GM12878 (cell line): Measurements from ENCODE around the gene EMP2. TPM values are rescaled to one million over a fixed set of nuclear protein-coding genes. Genes with fewer than 3 reads are reported as not detected.

Experiments used
- ATAC-seq: fragments of 200-7000 bp; cut with Tn5 transposase; 3 replicates; pipeline ENCODE4 v1.9.1; 2020; ENCODE audit warnings: mild to moderate bottlenecking, moderate library complexity
- BruUV-seq: library from RNA; stranded (reverse); fragments of 400-500 nt; replicated peaks from 2 replicates; lab custom pipeline; 2021; lab: Mats Ljungman, UMichigan
- CTCF ChIA-PET: fragments of 300-600 bp; sonication (Branson Sonifier 250); formaldehyde crosslinking; extraction: SDS; loops from one replicate; lab custom pipeline; 2021; ENCODE audit warnings: inconsistent platforms; lab: Yijun Ruan, JAX
- POLR2A ChIA-PET: fragments of 350-600 bp; formaldehyde crosslinking; extraction: SDS; loops from one replicate; lab custom pipeline; 2021; ENCODE audit warnings: inconsistent platforms; lab: Charles Lee
- RAD21 ChIA-PET: fragments of 300-600 bp; sonication (Branson Sonifier 250); formaldehyde crosslinking; loops from one replicate; lab custom pipeline; 2023; ENCODE audit warnings: antibody characterized with exemption; ENCODE audit not compliant: unreplicated experiment; lab: Charles Lee
- SMC1A ChIA-PET: fragments of 300-600 bp; sonication (Branson Sonifier 250); formaldehyde crosslinking; loops from one replicate; lab custom pipeline; 2023; ENCODE audit not compliant: unreplicated experiment, uncharacterized antibody; lab: Charles Lee
- DNase-seq: peaks from one replicate; pipeline ENCODE4 v3.0.0-alpha.2; 2011; ENCODE audit warnings: low read depth, low spot score
- FAIRE-seq: peaks from 3 replicates; lab custom pipeline; 2011; peaks lifted over from hg19 to GRCh38; lab: Jason Lieb, UNC
- H2AFZ ChIP-seq: 2 replicates; pipeline ENCODE4 v1.6.0; 2011; ENCODE audit warnings: low read depth, low read length, control low read depth; ENCODE audit not compliant: control insufficient read depth
- H3K27ac ChIP-seq: 2 replicates; pipeline ENCODE4 v1.5.1; 2011; ENCODE audit warnings: control low read depth; ENCODE audit not compliant: control insufficient read depth, insufficient read depth
- H3K27me3 ChIP-seq, 2 experiments: replicated peaks in 1 of 2; 2 replicates each; pipeline versions ENCODE4 v1.6.0 to v1.6.1; 2011; ENCODE audit warnings: low read length in 1 of 2; ENCODE audit not compliant: control insufficient read depth in 2 of 2, insufficient read depth in 2 of 2
- H3K36me3 ChIP-seq, 2 experiments: 2 replicates each; pipeline ENCODE4 v1.5.1; 2011; ENCODE audit warnings: low read length in 1 of 2; ENCODE audit not compliant: control insufficient read depth in 2 of 2, insufficient read depth in 2 of 2
- H3K4me1 ChIP-seq: 2 replicates; pipeline ENCODE4 v1.6.1; 2011; ENCODE audit warnings: mild to moderate bottlenecking, low read length, moderate library complexity, mixed read lengths; ENCODE audit not compliant: control insufficient read depth, insufficient read depth
- H3K4me2 ChIP-seq: 2 replicates; pipeline ENCODE4 v1.6.0; 2011; ENCODE audit warnings: control low read depth; ENCODE audit not compliant: control insufficient read depth, insufficient read depth
- H3K4me3 ChIP-seq: fragments of 200-600 bp; sonication (generic); 2 replicates; pipeline ENCODE4 v1.5.1; 2016
- H3K79me2 ChIP-seq: 2 replicates; pipeline ENCODE4 v1.6.0; 2011; ENCODE audit warnings: low read length; ENCODE audit not compliant: control insufficient read depth, insufficient read depth
- H3K9ac ChIP-seq: 2 replicates; pipeline ENCODE4 v1.8.0; 2011; ENCODE audit warnings: low read length, control low read depth, mixed read lengths; ENCODE audit not compliant: control insufficient read depth, insufficient read depth
- H3K9me3 ChIP-seq: replicated peaks from 3 replicates; pipeline ENCODE4 v1.5.1; 2011; ENCODE audit warnings: mild to moderate bottlenecking, low read length; ENCODE audit not compliant: control insufficient read depth, insufficient read depth
- H4K20me1 ChIP-seq: 2 replicates; pipeline ENCODE4 v1.6.0; 2011; ENCODE audit not compliant: control insufficient read depth, insufficient read depth
- CEBPZ ChIP-seq: fragments of 150-350 bp; IDR thresholded peaks from 2 replicates; pipeline ENCODE4 v1.6.1; 2016; ENCODE audit warnings: low read depth, low read length
- CHD1 ChIP-seq: IDR thresholded peaks from 2 replicates; pipeline ENCODE4 v1.6.1; 2012; ENCODE audit warnings: low read depth, low read length, improper control_type of control experiment
- CREB1 ChIP-seq: IDR thresholded peaks from 2 replicates; pipeline ENCODE4 v1.6.1; 2012; ENCODE audit warnings: low read depth, mild to moderate bottlenecking, inconsistent platforms
- E2F4 ChIP-seq: IDR thresholded peaks from 2 replicates; pipeline ENCODE4 v1.6.1; 2012; ENCODE audit warnings: low read depth, low read length, improper control_type of control experiment
- JUND ChIP-seq: IDR thresholded peaks from 2 replicates; pipeline ENCODE4 v1.6.1; 2012; ENCODE audit warnings: low read depth, mild to moderate bottlenecking, low read length, improper control_type of control experiment, moderate library complexity
- MYC ChIP-seq: IDR thresholded peaks from 2 replicates; pipeline ENCODE4 v1.6.1; 2011; ENCODE audit warnings: mild to moderate bottlenecking, low read length, moderate library complexity, inconsistent platforms; ENCODE audit not compliant: insufficient read depth, insufficient replicate concordance, insufficient read length, severe bottlenecking
- NBN ChIP-seq: fragments of 450-650 bp; IDR thresholded peaks from 2 replicates; pipeline ENCODE4 v1.6.1; 2016
- NFYA ChIP-seq: IDR thresholded peaks from 2 replicates; pipeline ENCODE4 v1.6.1; 2011; ENCODE audit warnings: low read depth, mild to moderate bottlenecking, low read length, improper control_type of control experiment, borderline replicate concordance
- POLR2AphosphoS5 ChIP-seq: IDR thresholded peaks from 2 replicates; pipeline ENCODE4 v1.6.1; 2011; ENCODE audit warnings: mild to moderate bottlenecking, low read length, inconsistent platforms
- RB1 ChIP-seq: fragments of 450-650 bp; formaldehyde crosslinking; IDR thresholded peaks from 2 replicates; pipeline ENCODE4 v1.6.1; 2017; ENCODE audit warnings: mild to moderate bottlenecking, borderline replicate concordance
- RFX5 ChIP-seq: IDR thresholded peaks from 2 replicates; pipeline ENCODE4 v1.6.1; 2011; ENCODE audit warnings: low read depth, low read length, improper control_type of control experiment
- SMAD5 ChIP-seq: IDR thresholded peaks from 2 replicates; pipeline ENCODE4 v1.6.1; 2016; ENCODE audit warnings: antibody characterized with exemption, low read depth
- ZBTB33 ChIP-seq: fragments of 450-650 bp; IDR thresholded peaks from 2 replicates; pipeline ENCODE4 v1.6.1; 2017; ENCODE audit warnings: mild to moderate bottlenecking
- ZNF592 ChIP-seq: fragments of 450-650 bp; IDR thresholded peaks from 2 replicates; pipeline ENCODE4 v1.6.1; 2017; ENCODE audit warnings: mild to moderate bottlenecking, moderate library complexity
- ZNF622 ChIP-seq: fragments of 450-650 bp; IDR thresholded peaks from 2 replicates; pipeline ENCODE4 v1.6.1; 2017; ENCODE audit warnings: mild to moderate bottlenecking, inconsistent platforms
- WGBS: methylation state at CpG from one replicate; pipeline ENCODE4 v1.1.6; 2016; ENCODE audit warnings: low lambda C conversion rate; ENCODE audit not compliant: insufficient replicate concordance, insufficient coverage; ENCODE audit errors: missing lambda C conversion rate; 5-methylcytosine and 5-hydroxymethylcytosine counted together
- in situ Hi-C: fragments of 300-500 bp; cut with MboI; formaldehyde crosslinking; loops from 9 replicates; pipeline ENCODE4 v1.14.3; 2018; ENCODE audit warnings: mixed read lengths
- intact Hi-C: fragments of 100-400 bp; cut with micrococcal nuclease; formaldehyde crosslinking; loops from one replicate; pipeline ENCODE4 v1.14.2; 2022; ENCODE audit not compliant: unreplicated experiment
- polyA plus RNA-seq, 11 experiments: library from polyadenylated mRNA; depleted of rRNA in 4 of 11; unstranded in 6 of 11; stranded (reverse) in 5 of 11; fragments of >200 nt; fragmentation: Nextera tagmentation in 4 of 11; fragmentation: Illumina TruSeq in 1 of 11; extraction: Ambion mirVana in 4 of 11; extraction: Trizol in 1 of 11; gene quantifications; 1 replicate in 1 of 11; 2 replicates in 10 of 11; pipeline versions ENCODE4 v1.2.1 to v1.2.3, GENCODE V29; 2011 to 2016; ENCODE audit warnings: inconsistent platforms in 2 of 11, missing spikeins in 2 of 11, low read depth in 1 of 11
- total RNA-seq, 4 experiments: library from RNA; depleted of rRNA in 3 of 4; stranded (reverse); fragments of >200 nt in 3 of 4; fragmentation: Illumina TruSeq in 1 of 4; extraction: Trizol in 1 of 4; gene quantifications; 2 replicates each; pipeline versions ENCODE4 v1.2.1 to v1.2.3, GENCODE V29; 2013 to 2021

The EMP2 gene
- total and polyA plus RNA-seq, 10 of the 15 experiments (the other 5 are each of a cell fraction or from before 2014, with no cell fraction given), result 0.41 to 10.4 (median 3.8) TPM

- H3K9ac ChIP-seq, result no peak overlapping the region
- ChIA-PET RAD21 (no interaction called here), CTCF (interaction anchor here (0.6 to 3.8 kb wide), 2 partner anchors 172 to 812 kb away, joined by 3 to 14 read pairs; no protein-coding TSS in a partner anchor), SMC1A (interaction anchor here (2.4 kb wide), 1 partner anchor 11 kb away, joined by 8 read pairs; no protein-coding TSS in a partner anchor), POLR2A (no interaction called here)
- H3K4me3 ChIP-seq, result no peak overlapping the region
- no peaks in the 10 kb centered on the region for H3K4me1 ChIP-seq
- no TSS peak for BruUV-seq
- intact Hi-C loops (no loop called here), in situ Hi-C loops (no loop called here)
- no peaks in the 10 kb centered on the region for H3K36me3 ChIP-seq
- no peaks in the 10 kb centered on the region for H4K20me1 ChIP-seq
- 36% methylated on average over 5 of the region's 5 CpGs for WGBS
- FAIRE-seq (no peak), ATAC-seq (no peak), DNase-seq (no peak)
- peaks cover 0 to 5% of the 10 kb centered on the region in 2 experiments; a peak in 1 of 4 replicates for H3K27me3 ChIP-seq
- H2AFZ ChIP-seq, result no peak overlapping the region
- no peak overlapping the region for H3K27ac ChIP-seq
- H3K4me2 ChIP-seq, result no peak overlapping the region
- H3K9me3 ChIP-seq, result peaks cover 4% of the 10 kb centered on the region; the same call in 2 of the 3 replicates
- no peaks in the 10 kb centered on the region for H3K79me2 ChIP-seq
- TF ChIP-seq NFYA (no peak), JUND (no peak), E2F4 (no peak), ZBTB33 (no peak), ZNF592 (no peak), ZNF622 (no peak), CEBPZ (no peak), RB1 (no peak), CREB1 (no peak), SMAD5 (no peak), NBN (no peak), MYC (no peak), RFX5 (no peak), POLR2AphosphoS5 (no peak), CHD1 (no peak)
Observed at GRCh38 chr16:10564591-10564990, 15.8 kb downstream of the EMP2 start.
